Activated CD8-positive, alpha-beta memory T cell treated with anti-CD3 and anti-CD28 coated beads for 24 hours (primary cell): ENCODE results near the gene MACIR.
"Not testable (repeated sequence)": the region's sequence is repeated elsewhere in the genome, so short reads cannot be mapped to it uniquely, and the experiment has no call there.

Experiments used
- DNase-seq: peaks from one replicate; pipeline ENCODE4 v3.0.0-alpha.2; 2020

Gene MACIR, protein sequence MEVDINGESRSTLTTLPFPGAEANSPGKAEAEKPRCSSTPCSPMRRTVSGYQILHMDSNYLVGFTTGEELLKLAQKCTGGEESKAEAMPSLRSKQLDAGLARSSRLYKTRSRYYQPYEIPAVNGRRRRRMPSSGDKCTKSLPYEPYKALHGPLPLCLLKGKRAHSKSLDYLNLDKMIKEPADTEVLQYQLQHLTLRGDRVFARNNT

DNA sequence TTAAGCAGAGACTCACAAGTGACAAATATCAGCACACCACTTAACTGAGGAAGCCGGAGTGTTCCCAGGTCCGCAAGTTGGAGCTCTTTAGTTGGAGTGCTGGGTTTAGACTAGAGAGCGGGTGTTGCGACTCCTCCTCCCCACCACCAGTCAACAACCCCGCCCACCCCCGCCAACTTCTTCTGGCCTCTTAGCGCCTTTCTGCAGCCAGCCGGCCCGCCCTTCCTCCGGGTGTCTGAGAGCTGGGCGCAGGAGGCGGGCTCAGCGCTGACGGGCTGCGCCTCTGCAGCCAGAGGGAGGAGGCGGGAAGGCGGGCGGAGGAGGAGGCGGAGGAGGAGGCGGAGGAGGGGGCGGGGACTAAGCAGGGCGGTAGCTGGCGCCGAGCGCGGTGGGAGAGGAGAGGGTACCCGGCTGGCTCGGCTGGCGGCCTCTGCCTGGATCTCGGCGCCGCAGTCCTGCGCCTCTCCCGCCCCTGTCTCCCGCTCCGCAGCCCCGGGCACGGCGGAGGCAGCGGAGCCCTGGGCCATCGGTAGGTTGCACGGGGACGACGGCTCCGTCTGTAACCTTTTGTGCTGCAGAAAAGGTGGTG is at the start of gene MACIR:
Gene MACIR, plus strand, starts transcription at position 396 of the 589 bp plus-strand sequence. CDS start 17,157 bp downstream, outside the sequence.
- peak; percentile 91 for DNase-seq

DNA sequence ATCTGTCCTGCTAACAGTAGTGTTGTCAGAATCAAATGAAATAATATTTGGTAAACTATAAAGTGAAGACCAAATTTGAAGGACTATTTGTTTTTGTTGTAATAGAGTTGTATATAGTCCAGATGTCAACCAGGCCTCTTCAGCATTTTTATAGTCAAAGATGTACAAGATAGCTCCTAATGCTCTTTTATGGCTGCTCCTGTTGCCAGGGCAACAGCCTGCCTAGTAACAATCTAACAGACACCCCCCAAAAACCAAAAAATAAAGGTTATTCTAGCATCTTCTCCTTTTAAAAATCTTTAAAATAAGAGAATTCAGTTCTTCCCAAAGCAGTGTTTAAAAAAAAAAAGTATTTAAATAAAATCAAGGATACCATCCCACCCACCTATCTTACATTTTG is 49.5 kb upstream of the MACIR start:
- DNase-seq, result no peak

DNA sequence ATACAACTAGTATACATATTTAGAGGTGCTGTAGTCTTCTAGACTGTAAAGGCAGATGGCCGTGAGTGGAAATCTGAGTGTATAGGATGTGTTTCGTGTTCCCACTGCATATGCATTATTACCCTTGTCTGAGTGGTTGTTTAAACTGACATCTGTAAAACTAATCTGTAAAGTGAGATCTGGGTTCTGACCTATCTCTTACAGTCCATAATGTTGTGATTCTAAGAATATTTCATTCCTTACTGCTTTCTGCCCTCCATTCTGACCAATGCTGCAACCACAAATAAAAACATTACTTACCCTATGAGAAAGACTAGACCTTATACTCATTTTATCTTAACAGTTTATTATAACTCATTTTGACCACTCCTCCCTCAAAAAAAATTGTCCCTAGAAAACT is 47.6 kb upstream of the MACIR start:
- DNase-seq, result no peak

DNA sequence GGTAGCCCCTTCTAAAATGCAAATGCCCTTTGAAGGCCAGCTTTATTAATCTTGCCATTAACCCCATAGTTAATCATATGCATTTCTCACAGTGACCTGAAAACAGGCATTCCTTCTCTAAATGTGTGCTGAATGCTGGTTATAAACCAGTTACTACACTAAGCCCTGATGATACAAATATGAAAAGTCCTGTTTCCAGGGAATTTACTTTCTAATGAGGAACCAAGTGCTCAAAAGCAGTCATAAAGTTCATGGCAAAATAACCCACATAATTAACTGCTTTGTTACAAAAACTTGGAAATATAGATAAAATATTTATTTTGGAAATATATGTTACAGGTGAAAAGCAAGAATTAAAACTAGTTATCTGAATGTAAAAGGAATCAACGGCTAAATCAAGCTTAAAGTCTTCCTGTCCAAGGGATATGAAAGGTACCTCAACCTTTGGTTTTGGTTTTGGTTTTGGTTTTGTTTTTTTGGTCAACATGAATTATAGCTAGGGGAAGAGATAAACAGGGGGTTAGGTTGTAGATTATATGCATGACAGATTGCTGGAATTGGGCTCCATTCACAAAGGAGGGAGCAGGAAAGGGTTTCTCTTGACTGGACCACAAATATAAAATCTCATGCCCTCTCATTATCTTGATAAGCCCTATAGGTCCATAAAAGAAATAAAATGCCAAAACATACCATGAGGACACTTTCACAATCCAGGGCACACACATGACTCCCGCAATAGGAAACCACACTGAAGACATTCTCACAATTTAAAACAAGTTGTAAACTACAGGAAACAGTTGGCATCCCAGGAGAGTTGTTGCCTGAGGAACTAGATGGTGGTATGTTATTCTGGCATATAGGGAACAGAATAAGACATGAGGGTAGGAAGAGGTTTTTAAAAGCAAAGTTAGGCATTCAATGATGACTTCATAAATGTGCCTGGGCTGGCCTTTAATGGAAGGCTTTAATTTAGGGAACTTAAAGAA is 46.7 kb upstream of the MACIR start:
- DNase-seq, result no peak

DNA sequence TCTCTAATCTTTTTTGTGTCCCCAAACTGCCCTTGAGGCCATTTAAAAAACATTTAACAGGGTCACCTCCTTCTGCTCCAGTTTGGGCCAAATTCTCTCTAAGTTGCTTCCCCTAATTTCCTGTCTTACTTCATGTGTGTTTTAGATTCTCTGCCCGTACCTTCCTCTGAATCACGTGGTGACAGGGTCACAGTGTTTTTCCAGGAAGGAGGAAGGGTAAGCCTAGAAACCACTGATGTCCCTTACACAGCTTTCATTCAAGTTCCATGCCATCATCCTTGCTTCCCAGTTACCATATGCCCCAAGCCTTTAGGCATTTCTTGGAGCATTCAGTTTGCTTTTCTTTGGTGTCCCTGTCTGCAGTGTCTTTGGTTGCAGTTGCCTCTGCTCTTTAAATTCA is 42.4 kb upstream of the MACIR start:
- no peak for DNase-seq

DNA sequence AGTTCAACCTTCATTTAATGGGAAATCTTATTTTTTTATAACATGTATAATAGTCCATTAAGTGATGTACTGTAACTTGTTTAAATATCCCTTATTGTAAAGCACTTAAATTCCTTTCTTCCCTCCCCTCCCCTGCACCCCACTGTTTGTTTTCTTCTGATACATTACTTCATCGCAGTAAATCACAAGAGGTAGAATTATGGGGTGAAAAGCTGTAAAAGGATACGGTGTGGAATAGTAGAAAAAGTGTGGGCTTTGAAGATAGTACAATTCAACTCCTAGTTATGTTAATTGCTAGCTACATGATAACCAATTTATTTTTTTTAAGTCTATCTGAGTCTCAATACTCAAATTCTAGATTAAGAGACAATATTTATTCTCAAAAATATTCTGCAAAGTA is 41.9 kb upstream of the MACIR start:
- DNase-seq, result no peak

DNA sequence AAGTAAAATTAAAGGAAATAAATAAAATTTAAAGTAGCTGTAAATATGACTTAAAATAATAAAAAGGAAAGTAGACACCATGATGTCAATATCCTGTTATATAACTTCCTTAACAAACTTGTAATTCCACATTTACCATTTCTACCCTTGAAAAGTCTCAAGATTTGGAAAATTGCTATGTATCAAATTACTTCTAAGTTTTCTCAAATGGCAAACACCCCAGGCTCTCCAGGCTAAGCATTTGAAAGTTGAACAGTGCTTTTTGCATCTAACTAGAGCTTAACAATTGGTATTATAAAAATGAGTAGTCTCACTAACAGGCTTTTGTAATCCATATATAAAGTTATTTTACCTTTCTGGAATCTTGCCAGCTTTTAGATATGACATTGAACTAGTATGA is 41.5 kb upstream of the MACIR start:
- no peak for DNase-seq

DNA sequence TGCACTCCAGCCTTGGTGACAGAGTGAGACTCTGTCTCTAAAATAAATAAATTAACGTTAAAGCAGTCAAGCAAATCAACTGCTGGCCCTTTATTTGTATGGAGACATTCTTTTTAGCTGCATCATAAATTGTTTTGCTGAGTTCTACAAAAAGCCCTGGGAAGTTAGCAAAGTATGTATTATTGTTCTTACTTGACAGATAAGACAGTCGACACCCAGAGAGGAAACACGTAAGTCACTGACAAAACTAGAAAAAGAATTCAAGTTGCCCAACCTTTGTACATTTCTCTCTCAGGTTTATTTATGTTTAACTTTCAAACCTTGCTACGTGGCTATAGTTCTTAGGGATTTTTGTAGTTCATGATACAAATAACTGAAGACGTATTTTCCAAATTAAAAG is 40.4 kb upstream of the MACIR start:
- DNase-seq, result no peak

DNA sequence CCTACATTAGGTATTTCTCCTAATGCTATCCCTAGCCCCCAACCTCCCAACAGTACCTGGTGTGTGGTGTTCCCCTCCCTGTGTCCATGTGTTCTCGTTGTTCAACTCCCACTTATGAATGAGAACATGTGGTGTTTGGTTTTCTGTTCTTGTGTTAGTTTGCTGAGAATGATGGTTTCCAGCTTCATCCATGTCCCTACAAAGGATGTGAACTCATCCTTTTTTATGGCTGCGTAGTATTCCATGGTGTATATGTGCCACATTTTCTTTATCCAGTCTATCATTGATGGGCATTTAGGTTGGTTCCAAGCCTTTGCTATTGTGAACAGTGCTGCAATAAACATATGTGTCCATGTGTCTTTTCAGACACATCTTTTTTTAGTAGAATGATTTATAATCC is 39.5 kb upstream of the MACIR start:
- not testable (repeated sequence) for DNase-seq

DNA sequence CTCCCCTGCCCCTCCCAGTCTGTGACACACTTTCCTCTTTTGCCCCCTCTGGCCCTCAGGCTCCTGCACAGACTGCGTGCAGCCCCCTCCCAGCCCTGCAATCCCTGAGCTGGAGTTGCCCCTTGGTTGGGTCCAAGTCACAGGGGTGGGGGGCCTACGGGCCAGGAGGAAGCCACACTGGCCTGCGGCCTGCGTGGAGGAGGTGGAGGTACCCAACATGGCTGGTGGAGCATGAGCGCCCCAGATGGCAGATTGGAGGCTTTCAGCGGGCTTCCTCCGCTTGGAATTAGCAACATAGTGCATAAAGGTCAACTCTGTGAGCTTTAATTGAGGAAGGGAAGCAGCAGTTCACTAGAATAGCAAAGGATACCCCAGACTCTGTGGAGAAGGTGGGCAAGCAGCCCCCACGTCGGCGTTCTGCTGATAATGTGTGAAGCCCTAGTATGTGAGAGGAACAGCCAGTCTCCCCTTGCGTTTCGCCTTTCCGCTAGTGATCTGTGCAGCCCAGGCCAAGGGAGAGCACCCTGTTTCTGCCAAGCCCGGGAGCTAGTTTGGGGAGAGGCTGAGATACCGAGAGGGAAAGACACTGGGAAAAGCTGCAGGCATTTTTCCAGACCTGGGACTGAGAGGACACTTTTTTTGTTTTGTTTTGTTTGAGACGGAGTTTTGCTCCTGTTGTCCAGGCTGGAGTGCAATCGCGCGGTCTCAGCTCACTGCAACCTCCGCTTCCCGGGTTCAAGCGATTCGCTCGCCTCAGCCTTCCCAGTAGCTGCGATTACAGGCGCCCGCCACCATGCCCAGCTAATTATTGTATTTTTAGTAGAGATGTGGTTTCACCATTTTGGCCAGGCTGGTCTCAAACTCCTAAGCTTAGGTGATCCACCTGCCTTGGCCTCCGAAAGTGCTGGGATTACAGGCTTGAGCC is 35.3 kb upstream of the MACIR start:
- no peak for DNase-seq

DNA sequence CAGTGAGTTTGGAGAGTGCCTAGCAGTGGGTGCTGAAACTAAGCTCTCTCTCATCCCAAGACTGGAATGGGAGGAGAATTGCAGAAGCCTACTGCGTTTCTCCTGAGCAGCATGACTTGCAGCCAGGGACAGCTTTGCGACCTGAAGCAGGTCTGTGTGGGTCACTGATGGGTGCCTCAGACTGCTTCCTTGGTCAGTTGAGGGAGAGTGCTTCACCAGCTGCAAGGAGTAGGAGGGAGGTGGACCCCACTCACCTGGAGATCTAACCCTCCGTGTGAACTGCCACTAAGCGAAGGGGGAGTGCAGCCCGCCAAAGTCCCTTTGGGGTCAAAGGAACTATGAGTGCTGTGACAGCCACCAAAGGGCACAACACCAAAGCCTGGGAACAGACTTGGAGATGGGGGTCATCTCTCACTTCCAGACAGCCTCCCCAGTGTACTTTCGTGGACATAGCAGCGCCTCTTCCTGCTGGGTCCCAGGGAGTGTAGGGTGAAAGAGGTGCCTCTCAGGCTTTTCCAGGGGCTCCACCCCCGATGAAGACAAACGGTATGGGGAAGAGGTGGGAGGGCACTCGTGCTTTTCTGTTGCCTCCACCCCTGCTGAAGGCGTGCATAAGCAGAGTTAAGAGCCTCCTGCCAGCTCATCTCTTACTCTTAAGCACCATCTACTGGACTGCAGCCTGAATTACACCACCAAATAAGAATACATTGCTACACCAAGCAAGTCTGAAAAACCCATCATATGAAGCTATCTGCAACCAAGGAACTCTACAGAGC is 34.3 kb upstream of the MACIR start:
- DNase-seq, result no peak

DNA sequence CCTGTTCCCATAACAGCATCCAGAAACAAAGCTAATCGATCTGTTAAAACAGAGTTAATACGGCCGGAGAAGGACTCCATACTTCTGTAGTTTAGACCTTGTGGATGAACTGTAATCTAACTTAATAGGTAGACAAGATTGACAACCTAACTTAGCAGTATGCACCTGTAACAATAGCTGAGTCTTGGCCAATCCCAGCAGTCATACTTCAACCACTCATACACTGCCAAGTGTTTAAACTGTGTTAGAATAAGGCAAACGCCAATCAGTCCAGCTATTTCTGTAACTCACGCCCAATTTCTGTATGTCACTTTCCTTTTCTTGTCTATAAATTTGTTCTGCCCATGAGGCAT is 33.7 kb upstream of the MACIR start:
- no peak for DNase-seq

DNA sequence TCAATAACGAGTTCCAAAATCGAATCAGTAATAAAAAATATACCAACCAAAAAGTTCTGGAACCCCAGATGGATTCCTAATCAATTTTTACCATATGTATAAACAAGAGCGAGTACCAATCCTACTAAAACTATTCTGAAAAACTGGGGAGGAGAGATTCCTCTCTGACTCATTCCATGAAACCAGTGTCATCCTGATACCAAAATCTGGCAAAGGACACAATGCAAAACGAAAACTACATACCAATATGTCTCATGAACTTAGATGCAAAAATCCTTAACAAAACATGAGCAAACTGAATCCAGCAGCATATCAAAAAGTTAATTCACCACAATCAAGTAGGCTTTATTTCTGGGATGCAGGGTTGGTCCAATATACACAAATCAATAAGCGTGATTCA is 30.5 kb upstream of the MACIR start:
- DNase-seq, result no peak

DNA sequence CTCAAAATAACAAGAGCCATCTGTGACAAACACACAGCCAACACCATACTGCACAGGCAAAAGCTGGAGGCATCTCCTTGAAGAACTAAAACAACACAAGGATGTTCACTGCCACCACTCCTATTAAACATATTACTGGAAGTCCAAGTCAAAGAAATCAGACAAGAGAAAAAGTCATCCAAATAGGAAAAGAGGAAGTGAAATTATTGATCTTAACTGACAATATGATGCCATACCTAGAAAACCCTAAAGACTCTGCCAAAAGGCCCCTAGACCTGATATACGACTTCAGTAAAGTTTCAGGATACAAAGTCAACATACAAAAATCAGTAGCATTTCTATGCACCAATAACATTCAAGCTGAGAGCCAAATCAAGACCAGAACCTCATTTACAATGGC is 30.0 kb upstream of the MACIR start:
- DNase-seq, result no peak

DNA sequence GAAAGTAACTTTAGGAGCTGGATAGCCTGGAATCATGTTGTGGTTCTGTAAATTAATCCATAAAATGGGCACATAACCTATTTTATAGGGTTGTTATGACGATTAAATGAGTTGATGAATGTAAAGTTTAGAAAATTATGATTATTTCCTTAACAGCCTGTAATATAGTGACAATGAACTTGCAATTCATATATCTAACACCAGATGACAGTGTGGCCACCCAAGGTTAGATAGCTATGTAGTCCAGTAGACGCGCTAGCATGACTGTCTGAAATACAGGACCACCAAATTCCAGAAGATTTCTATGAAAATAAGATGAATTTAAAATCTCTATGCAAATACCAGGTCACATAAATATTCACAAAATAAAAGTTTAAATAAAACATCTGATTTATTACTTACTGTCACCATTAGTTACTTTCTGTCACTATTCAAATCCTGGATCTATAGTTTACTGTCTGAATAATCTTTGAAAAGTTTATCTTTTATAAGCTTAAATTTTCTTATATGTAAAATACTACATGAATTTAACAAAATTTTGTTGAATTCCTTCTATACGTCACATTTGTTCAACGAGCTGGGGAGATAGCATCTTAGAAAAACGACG is 26.1 kb upstream of the MACIR start:
- no peak for DNase-seq

DNA sequence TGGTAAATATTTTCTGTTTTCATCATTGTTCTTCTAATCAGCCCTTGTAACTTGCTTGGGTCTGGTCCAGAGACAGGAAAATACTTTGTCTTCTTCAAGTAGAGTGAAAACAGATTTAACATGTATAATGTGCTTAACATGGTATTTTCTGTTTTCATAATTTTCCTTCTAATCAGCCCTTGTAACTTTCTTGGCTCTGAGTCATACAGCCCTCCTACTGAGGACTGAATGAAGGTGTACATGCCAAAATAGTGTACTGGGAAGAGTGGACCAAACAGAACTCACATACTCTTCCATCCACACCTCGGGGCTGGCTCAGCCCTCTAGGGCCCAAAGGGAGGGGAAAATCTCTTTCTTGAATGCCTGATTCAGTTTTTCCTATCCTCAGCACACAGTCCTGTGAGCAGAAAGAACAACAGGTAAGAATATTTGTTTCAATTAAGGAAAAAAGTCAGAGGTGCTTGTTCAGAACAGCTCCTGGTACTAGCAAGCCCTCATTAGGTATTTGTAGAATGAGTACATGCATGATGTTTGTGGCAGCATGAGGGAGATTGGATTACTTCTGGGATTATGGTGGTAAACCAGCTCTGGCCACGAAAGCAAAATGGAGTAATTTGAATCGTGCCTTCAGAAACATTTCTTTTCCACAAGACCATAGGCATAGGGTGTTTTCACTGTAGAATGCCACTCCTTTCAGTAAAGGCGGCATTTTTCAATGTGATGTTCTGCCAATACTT is 24.2 kb upstream of the MACIR start:
- no peak for DNase-seq

DNA sequence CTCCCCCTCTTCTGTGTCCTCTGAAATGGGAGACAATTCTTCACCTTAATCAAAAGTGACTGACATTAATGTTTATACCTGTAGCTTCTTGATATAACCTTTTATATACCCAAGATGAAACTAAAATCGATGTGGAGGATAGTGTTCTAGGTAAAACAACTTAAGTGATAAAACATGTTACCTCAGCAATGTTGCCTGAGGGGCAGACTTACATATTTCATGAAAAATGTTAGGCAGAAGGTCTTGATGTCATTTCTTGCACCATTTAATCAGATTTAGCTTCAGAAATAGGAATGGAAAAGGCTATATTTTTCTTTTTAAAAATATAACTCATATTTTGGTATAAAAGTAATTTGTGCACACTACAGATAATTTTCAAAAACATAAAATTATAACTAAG is 22.7 kb upstream of the MACIR start:
- DNase-seq, result no peak

DNA sequence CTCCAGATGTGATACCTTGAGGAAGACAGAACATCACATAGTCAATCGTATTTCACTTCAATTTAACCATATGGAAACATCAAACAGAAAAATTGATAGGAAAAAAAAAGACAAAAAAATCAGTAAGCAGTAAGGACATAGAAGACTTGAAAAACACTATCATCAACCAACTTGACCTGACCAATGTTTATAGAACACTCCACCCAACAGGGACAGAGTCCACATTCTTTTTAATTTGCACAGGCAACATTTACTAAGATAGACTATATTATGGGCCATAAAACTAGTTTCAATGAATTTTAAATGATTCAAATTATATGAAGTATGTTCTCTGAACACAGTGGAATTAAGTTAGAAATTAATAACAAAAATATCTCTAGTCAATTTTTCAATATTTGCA is 20.8 kb upstream of the MACIR start:
- no peak for DNase-seq

DNA sequence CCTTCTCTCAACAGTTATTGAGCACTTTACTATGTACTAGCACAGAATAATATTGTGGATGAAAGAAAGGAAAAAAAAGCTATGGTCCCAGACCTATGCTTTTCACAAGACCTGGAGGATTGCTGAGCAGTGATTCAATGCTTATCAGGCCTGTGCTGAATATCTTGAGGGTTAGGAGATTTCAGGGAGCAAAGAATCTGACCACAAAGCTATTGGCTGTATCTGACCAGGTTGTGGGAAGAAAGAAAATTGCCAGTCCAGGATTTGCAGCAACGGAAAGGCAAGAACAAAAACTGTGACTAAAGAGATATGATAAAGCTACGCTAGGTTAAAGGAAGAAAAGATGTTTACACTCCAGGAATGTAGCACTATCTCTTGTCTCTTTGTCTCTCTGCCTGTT is 14.9 kb upstream of the MACIR start:
- no peak for DNase-seq

DNA sequence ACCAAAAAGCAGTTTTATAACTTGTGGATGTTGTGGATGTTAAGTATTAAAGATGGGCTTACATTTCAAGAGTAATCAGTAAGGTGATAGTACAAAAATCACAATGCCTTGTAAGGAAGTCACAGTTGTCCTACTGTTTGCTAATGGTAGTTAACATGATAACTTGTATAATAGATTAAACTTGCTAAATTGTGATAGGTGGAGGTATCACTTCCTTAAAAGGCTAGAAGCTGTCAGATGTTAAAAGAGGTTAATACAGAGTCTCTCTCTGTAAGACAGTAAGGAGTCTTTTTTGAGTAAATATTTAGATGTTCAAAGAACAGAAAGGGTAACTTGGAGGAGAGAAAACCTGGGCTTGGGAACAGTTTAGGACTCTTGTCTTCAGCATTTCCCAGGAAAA is 14.2 kb upstream of the MACIR start:
- no peak for DNase-seq

DNA sequence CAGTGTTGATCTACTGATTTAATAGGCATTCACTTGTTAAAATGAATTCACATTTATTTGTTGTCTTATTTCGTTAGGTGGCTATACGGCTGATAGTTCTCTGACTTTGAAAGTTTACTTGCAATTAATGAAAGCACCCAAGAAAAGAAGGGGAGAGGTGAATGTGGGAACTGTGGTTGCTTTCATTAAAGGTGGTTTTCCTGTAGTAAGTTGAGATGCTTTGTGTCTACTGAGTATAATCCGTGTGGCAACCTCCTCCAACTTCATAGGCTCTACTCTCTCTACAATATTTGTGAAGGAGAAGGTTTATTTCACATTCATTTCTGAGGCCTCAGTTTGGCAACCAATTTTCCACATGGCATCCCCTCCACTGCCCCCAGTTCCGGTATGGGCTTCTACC is 12.8 kb upstream of the MACIR start:
- no peak for DNase-seq
